ENCODE results near the gene MYO19. TPM values are rescaled to one million over a fixed set of nuclear protein-coding genes. Genes with fewer than 3 reads are reported as not detected.

Gene MYO19
- total RNA-seq, 1 donor from 2014 or later = 85.6 TPM

DNA sequence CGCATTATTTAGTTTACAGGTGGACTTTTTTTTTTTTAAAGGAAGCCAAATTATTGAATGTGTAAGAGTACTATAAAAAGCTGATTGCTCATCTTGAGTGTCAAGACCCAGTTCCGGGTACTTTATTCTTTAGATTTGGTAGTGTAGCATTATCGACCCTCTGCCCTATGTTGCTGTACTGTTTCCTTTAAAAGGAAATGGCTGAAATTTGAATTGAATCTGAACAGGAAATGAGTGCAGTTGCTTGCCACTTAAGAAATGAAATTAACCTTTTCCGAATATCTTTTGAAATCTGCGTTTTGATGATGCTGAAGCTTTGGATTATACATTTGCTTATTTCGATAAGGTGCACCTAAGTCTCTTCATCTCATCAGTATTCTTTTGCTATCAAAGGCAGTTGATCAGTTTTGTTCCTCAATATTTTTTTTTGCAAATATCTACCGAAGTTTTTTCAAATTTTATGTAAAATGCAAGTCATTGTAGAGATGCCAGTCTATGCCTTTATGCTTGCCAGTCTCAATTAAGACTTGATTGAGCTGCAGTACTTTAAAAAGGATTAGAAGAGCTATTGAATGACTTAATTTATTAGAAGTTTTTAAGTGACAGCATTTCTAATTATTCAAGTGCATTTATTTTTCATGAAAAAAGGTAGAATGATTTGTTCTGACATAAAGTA, 11.9 kb upstream of the MYO19 start:
- ChIA-PET POLR2A (interaction anchor here (0.5 to 4.3 kb wide), 8 partner anchors 8 to 1062 kb away, joined by 3 to 153 read pairs (median 6); partner anchors contain the start of genes MRM1, MYO19, PIGW and SYNRG), CTCF (interaction anchor here (1.9 kb wide), 1 partner anchor 12 kb away, joined by 7 read pairs; the partner anchor contains the start of genes MYO19 and PIGW)
- Mint-ChIP-seq H3K27ac (peak overlapping the region; percentile 92), H3K4me3 (peak overlapping the region; percentile 92), H3K4me1 (peaks cover 66% of the 10 kb centered on the region), H3K27me3 (no peaks in the 10 kb centered on the region), H3K9me3 (no peaks in the 10 kb centered on the region), H3K36me3 (ENCODE audit: low read depth) (peaks cover 38% of the 10 kb centered on the region)
- intact Hi-C loops (cut with micrococcal nuclease) = loop anchor here (10.0 kb wide), 1 partner anchor 962 kb away; the partner anchor contains the start of gene AP2B1
- ATAC-seq (ENCODE audit: low read depth) (no peak), DNase-seq (no peak)
- no peak for TF ChIP-seq CTCF (IDR thresholded peaks at IDR 0.05)

GRCh38 chr17:36545465-36546417, 11.1 kb upstream of the MYO19 start:
- no peaks in the 10 kb centered on the region for H3K27me3 Mint-ChIP-seq
- ChIA-PET POLR2A (interaction anchor here (0.5 to 4.3 kb wide), 20 partner anchors 9 to 1063 kb away, joined by 3 to 153 read pairs (median 5); partner anchors contain the start of genes MRM1, MYO19, PIGW and SYNRG), CTCF (interaction anchor here (1.9 to 2.4 kb wide), 2 partner anchors 11 to 12 kb away, joined by 7 to 12 read pairs; partner anchors contain the start of genes MYO19 and PIGW)
- ATAC-seq (ENCODE audit: low read depth) = peak; percentile 67
- peaks cover 59% of the 10 kb centered on the region for H3K4me1 Mint-ChIP-seq
- H3K9me3 Mint-ChIP-seq = no peaks in the 10 kb centered on the region
- intact Hi-C loops (cut with micrococcal nuclease) = loop anchor here (1.0 to 10.0 kb wide), 7 partner anchors 45 to 961 kb away; partner anchors contain the start of genes AATF, AP2B1, DHRS11 and MRM1
- DNase-seq = peak; percentile 94
- H3K4me3 Mint-ChIP-seq = peak overlapping the region; percentile 92
- no peak for TF ChIP-seq CTCF (IDR thresholded peaks at IDR 0.05)
- H3K36me3 Mint-ChIP-seq (ENCODE audit: low read depth) = peaks cover 36% of the 10 kb centered on the region
- peak overlapping the region; percentile 92 for H3K27ac Mint-ChIP-seq

GRCh38 chr17:36545077-36545464, 10.4 kb upstream of the MYO19 start:
- DNase-seq (no peak), ATAC-seq (ENCODE audit: low read depth) (peak; percentile 23)
- Mint-ChIP-seq H3K4me3 (peak overlapping the region; percentile 99), H3K27ac (peak overlapping the region; percentile 97), H3K36me3 (ENCODE audit: low read depth) (peaks cover 36% of the 10 kb centered on the region), H3K9me3 (no peaks in the 10 kb centered on the region), H3K4me1 (peaks cover 52% of the 10 kb centered on the region), H3K27me3 (no peaks in the 10 kb centered on the region)
- ChIA-PET CTCF (interaction anchor here (2.4 kb wide), 1 partner anchor 11 kb away, joined by 12 read pairs; the partner anchor contains the start of genes MYO19 and PIGW), POLR2A (interaction anchor here (0.6 to 4.3 kb wide), 21 partner anchors 10 to 1064 kb away, joined by 3 to 153 read pairs (median 4); partner anchors contain the start of genes MRM1, MYO19, PIGW and SYNRG)
- TF ChIP-seq CTCF (IDR thresholded peaks at IDR 0.05) = no peak
- intact Hi-C loops (cut with micrococcal nuclease) = loop anchor here (1.0 to 10.0 kb wide), 7 partner anchors 46 to 960 kb away; partner anchors contain the start of genes AATF, AP2B1, DHRS11 and MRM1

DNA sequence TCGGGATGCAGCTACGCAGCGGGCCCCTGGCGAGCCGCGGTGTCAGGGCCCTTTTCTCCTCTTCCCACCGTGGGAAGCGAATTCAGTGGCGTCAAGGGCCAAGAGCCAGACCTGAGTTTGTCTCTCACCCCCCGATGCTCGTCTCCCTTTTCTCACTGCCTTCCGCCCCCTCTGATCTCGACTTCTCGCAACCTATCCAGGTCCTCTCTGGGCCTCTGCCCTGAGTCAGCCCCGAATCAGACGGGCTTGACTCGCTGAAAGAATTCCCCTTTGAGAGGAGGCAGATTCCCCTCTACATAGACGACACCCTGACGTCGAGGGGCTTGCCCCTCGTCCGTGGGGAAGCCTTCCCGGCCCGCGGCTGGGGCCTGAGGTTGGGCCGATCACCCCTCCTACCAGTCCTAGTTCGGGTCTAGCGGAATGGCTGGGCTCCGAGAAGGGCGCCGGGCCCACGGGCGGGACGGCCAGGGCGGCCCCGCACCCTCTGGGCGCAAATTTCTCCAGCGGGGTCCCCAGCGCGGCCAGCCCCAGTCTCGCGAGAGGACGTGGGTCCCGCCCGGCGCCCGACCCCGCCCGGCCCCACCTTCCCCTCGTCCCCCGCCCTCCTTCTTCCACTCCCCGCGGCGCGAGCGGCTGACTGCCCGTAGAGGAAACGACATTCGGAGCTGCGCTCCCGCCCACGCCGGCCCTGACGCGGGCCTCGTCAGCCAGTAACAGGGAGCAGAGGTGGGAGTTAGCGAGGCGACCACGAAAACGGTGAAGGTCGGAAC, 9.8 kb upstream of the MYO19 start, which contains the start of gene GGNBP2:
TSS of gene GGNBP2 (plus strand) at position 613 of the 770 bp plus-strand sequence. CDS start 806 bp downstream, outside the sequence.
- Mint-ChIP-seq H3K36me3 (ENCODE audit: low read depth) (peaks cover 41% of the 10 kb centered on the region), H3K27me3 (no peaks in the 10 kb centered on the region), H3K4me1 (peaks cover 46% of the 10 kb centered on the region), H3K9me3 (no peaks in the 10 kb centered on the region), H3K4me3 (peak within 1 kb of the TSS; percentile 99), H3K27ac (peak within 1 kb of the TSS; percentile 97)
- peak; percentile 70 for ATAC-seq (ENCODE audit: low read depth)
- ChIA-PET CTCF (interaction anchor here (0.7 to 2.4 kb wide), 2 partner anchors 10 to 59 kb away, joined by 6 to 12 read pairs; partner anchors contain the start of genes MYO19 and PIGW), POLR2A (interaction anchor here (0.5 to 4.3 kb wide), 22 partner anchors 9 to 1300 kb away, joined by 3 to 153 read pairs (median 4); partner anchors contain the start of genes MRM1, MYO19, PIGW and TAF15)
- DNase-seq = peak; percentile 88
- intact Hi-C loops (cut with micrococcal nuclease) = loop anchor here (1.0 to 10.0 kb wide), 9 partner anchors 9 to 960 kb away; partner anchors contain the start of genes AATF, AP2B1, DHRS11 and MRM1
- TF ChIP-seq CTCF (IDR thresholded peaks at IDR 0.05) = no peak

Measured in activated B cell treated with CpG ODN at 0.5 μM for 24 hours (primary cell).